HAP-1 (cell line): Measurements from ENCODE around the gene NKX2-3.
A peak's percentile ranks its signal among the peaks of the same experiment; 100 is the strongest.

Experiments used
- DNase-seq, 2 experiments: peaks; one replicate each; pipeline ENCODE4 v3.0.0-alpha.2; 2016 to 2020; ENCODE audit warnings: low spot score in 2 of 2
- H3K27me3 ChIP-seq: fragments of 250-450 bp; sonication (Bioruptor Pico); 2 replicates; pipeline ENCODE4 v1.5.1; 2020; ENCODE audit warnings: low read depth, mild to moderate bottlenecking, moderate library complexity
- H3K36me3 ChIP-seq: fragments of 250-450 bp; sonication (Bioruptor Pico); replicated peaks from 2 replicates; pipeline ENCODE4 v1.5.1; 2020; ENCODE audit warnings: mild to moderate bottlenecking
- H3K4me1 ChIP-seq: fragments of 250-450 bp; sonication (Bioruptor Pico); 2 replicates; pipeline ENCODE4 v1.5.1; 2020; ENCODE audit warnings: mild to moderate bottlenecking
- H3K4me3 ChIP-seq: fragments of 250-450 bp; sonication (Bioruptor Pico); 2 replicates; pipeline ENCODE4 v1.5.1; 2020; ENCODE audit warnings: mild to moderate bottlenecking, moderate library complexity
- H3K9me3 ChIP-seq: fragments of 250-450 bp; sonication (Bioruptor Pico); 2 replicates; pipeline ENCODE4 v1.5.1; 2020; ENCODE audit warnings: mild to moderate bottlenecking, moderate library complexity
- in situ Hi-C: fragments of 300-500 bp; cut with MboI; formaldehyde crosslinking; loops from 3 replicates; pipeline ENCODE4 v1.14.3; 2020; ENCODE audit warnings: low sequenced_read_pairs, inconsistent platforms, mixed read lengths

The NKX2-3 gene

DNA sequence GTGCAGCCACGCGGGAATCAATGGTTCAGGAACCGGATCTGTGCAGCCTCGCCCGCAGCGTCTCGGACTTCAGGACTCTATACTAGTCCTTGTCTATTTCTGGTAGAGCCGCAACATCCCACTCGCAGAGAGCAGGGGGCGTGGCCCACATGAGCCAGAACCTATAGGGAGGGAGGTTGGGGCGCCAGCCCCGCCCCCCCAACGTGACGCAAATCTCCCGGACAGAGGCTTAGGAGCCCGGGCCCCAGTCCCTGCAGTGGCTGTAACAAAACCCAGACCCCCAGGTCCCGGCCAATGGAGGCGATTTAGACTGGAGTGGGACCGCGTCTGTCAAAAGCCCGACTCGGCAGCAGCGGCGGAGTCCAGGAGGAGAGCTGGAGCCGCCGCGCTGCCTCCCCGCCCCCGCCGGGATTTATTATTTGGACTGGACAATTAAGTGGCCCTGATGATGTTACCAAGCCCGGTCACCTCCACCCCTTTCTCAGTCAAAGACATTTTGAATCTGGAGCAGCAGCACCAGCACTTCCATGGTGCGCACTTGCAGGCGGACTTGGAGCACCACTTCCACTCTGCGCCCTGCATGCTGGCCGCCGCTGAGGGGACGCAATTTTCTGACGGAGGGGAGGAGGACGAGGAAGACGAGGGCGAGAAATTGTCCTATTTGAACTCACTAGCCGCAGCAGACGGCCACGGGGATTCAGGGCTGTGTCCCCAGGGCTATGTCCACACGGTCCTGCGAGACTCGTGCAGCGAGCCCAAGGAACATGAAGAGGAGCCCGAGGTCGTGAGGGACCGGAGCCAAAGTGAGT is at the start of gene NKX2-3:
NKX2-3 (plus strand) TSS at position 256 of the 809 bp plus-strand sequence; CDS start at position 446, 190 bp downstream.
- in situ Hi-C loops = loop anchor here (5.0 kb wide), 1 partner anchor 101 kb away; the partner anchor contains the start of gene GOT1
- no peaks in the 10 kb centered on the region for H3K27me3 ChIP-seq
- DNase-seq = peak; percentile 95 to 98
- peaks cover 4% of the 10 kb centered on the region; the same call in 1 of the 2 replicates for H3K9me3 ChIP-seq
- H3K36me3 ChIP-seq = no peaks in the 10 kb centered on the region; the same call in 1 of the 2 replicates
- H3K4me3 ChIP-seq = peak within 1 kb of the TSS; percentile 45
- H3K4me1 ChIP-seq = peaks cover 28% of the 10 kb centered on the region

DNA sequence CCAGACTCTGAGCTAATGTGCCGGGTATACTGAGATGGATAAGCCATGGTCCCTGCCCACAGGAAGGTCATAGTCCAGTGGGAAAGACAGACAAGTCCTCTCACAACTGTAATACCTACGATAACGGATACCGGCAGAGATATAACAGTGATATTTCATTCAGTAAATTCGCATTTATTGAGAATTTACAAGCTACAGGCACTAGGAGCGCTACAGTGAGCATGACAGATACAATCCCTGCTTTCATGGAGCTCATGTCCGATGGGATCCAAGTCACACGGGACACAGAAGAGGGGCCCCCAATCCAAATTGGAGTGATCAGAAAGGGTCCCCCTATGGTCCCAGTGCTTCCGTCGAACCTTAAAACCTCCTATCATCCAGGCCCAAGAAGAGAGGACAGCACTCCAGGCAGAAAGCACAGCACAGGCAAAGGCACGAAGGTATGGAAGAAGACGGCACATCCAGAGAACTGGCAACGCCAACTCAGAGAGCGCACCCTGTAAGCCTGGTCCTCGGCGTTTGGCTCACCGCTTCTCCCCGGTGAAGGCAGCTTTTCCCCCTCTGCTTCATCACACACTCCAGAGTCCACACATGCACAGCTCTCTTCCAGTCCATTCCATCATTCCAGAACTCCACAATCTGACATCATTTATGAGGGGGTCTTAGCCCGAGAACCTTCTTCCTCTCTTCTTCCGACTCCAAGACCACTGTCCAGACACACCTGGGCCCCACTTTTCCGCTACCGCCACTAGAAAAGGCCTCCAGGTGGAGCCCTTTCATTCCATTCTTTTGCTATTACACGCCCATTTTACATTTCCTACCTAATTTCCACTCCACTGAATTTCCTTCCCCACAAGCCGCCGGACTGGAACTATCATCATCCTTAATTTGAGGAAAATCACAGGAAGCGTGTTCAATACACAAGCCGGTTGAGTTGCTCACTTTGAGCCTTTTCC is 47.8 kb upstream of the NKX2-3 start:
- H3K36me3 ChIP-seq = no peaks in the 10 kb centered on the region
- no peaks in the 10 kb centered on the region for H3K4me1 ChIP-seq
- H3K4me3 ChIP-seq = no peak overlapping the region
- H3K27me3 ChIP-seq = peaks cover 13% of the 10 kb centered on the region; the same call in 1 of the 2 replicates
- DNase-seq = peak; percentile 20 to 41
- no peaks in the 10 kb centered on the region for H3K9me3 ChIP-seq
- in situ Hi-C loops = no loop called here

DNA sequence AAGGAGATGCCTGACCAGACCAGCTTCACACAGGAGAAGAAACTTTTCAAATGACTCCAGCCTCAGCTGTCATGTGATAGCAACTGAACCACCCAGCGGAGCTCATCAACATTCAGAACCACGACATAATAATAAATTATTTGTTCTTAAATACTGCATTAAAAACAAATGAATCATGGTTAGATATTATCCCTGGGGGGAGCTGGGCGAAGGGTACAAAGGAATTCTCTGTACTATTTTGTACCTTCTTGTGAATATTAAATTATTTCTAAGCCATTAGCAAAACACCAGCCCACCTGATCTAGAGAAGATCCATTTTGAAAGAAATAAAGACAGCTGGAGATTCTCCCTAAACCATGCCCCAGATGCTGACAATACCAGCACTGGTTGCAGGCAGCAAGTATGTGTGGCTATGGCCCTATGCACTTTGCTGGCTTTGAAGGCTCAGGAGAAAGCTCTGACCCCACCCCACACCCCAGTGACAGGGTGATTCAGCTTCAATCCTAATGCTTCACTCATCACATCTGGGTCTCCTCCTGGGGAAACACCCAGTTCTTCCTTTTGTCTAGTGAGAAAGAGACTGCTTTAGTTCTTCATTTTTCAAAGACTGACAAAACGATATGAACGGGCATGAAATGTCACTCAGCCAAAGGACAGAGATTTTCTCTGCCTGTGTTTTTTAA is 45.5 kb upstream of the NKX2-3 start:
- DNase-seq = no peak
- peaks cover 28% of the 10 kb centered on the region for H3K27me3 ChIP-seq
- no peaks in the 10 kb centered on the region for H3K4me1 ChIP-seq

DNA sequence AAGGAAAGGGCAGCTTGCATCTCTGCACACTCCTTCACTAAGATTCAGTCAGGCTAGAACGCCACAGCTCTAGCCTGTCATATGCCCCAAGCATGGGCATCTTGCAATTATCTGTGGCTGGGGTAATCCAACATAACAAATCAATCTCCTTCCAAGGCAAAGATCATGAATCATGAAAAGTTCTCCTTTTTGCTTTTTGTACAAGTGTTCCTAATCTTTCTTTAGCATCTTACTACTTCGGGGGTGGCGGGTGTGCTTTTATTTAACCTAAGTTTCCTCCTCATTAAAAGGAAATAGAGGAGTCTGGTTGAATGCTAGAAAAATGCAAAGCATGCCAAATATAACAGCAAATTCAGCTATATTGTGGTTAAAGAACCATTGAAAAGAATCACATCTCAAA is 43.5 kb upstream of the NKX2-3 start:
- Histone ChIP-seq H3K9me3 (no peaks in the 10 kb centered on the region), H3K4me3 (no peak overlapping the region), H3K27me3 (peaks cover 30% of the 10 kb centered on the region), H3K36me3 (no peaks in the 10 kb centered on the region), H3K4me1 (no peaks in the 10 kb centered on the region)
- in situ Hi-C loops = no loop called here
- no peak for DNase-seq

More for the DNA sequence above, 45.5 kb upstream of the NKX2-3 start:
- in situ Hi-C loops = no loop called here
- Histone ChIP-seq H3K4me3 (no peak overlapping the region), H3K9me3 (no peaks in the 10 kb centered on the region), H3K36me3 (no peaks in the 10 kb centered on the region)

DNA sequence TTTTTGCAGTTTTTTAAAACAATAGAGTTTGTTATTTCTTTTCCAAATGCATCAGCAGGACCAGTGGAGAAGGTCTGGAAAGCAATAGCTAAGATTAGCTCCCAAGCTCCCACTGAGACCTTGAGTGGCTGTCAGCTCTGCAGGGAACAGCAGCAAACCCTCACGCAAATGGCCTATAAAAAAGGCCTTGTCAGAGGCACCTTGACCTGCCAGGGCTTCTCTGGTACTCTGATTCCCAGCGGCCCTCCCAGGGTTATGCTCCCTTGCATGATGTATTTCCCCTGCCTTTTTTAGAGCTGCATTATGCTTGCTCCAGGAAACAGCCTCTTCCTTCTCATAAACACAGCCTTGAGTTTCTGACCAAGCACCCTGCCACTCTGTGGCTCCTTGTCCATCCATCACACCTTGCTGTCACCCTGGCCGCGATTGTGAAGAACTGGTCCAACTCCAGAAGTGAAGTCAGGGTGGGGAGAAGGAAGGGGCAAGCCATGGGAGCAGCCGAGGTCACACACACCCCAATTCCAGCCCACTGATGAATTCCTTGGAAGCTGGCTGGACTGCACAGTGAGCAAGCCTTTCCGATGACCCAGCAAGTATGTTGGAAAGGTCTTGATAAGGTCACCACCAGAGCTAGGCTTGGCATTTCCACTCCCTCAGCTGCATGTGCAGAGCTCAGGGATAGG is 35.3 kb upstream of the NKX2-3 start:
- H3K27me3 ChIP-seq = peaks cover 4% of the 10 kb centered on the region; the same call in 1 of the 2 replicates
- in situ Hi-C loops = no loop called here
- no peak overlapping the region for H3K4me3 ChIP-seq
- DNase-seq = no peak
- H3K36me3 ChIP-seq = no peaks in the 10 kb centered on the region
- H3K9me3 ChIP-seq = no peaks in the 10 kb centered on the region
- H3K4me1 ChIP-seq = no peaks in the 10 kb centered on the region

DNA sequence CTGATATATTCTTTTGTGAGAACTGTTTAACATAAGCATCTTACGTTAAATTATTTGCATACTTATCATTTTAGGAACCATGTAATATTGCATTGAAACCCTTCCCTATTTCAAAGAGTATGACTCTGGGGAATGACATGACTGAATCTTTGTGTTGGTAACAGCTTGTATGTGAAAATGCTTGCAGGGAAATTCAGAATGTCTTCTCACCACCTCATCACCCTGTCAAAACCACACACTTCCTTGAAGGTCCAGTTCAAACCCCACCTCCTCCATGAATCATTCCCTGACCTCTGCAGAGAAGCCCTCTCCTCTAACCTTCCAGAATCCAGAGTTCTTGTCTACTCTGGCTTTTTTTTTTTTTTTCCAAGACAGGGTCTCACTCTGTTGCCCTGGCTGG is 26.3 kb upstream of the NKX2-3 start:
- peaks cover 12% of the 10 kb centered on the region; the same call in 1 of the 2 replicates for H3K27me3 ChIP-seq
- in situ Hi-C loops = no loop called here
- no peaks in the 10 kb centered on the region for H3K4me1 ChIP-seq
- H3K9me3 ChIP-seq = 0 out of 2 replicates have a peak, but pooled peaks cover 2% of the 10 kb centered on the region
- H3K36me3 ChIP-seq = no peaks in the 10 kb centered on the region
- no peak for DNase-seq
- H3K4me3 ChIP-seq = no peak overlapping the region

DNA sequence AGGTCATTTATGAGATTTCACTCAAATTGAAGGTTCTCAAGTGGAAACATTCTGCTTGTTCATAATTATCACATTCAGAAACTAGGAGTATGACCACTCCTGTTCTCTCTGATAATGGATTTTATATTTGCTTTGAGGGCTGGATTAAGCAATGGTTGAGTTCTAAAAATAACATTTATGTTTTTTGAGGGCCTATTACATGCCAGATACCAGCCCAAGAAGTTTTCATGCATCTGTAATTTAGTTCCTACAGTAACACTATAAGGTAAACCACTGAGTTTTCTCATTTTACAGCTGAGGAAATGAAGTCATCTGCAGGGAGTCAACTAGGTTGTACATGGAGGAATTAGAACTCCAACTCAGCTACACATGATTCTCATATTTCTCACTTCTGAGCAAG is 25.5 kb upstream of the NKX2-3 start:
- H3K36me3 ChIP-seq = no peaks in the 10 kb centered on the region
- H3K27me3 ChIP-seq = peaks cover 12% of the 10 kb centered on the region; the same call in 1 of the 2 replicates
- in situ Hi-C loops = no loop called here
- H3K4me3 ChIP-seq = no peak overlapping the region
- 0 out of 2 replicates have a peak, but pooled peaks cover 2% of the 10 kb centered on the region for H3K9me3 ChIP-seq
- H3K4me1 ChIP-seq = no peaks in the 10 kb centered on the region
- DNase-seq = no peak

DNA sequence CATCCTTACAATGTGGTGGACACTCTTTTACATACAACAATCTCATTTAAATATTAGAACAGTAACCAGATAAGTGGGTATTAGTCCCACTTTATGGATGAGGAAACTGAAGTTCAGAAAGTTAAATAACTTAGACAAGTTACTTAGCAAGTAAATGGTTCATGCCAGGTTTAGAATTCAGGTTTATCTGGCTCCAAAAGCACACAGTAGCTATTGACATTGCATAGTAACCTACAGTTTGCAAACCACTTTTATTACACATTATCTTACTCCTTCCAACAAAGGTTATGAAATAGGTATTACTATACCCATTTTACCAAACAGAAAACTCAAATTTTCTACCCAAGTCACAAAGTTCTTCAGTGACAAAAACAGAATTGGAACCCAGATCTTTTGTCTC is 19.7 kb upstream of the NKX2-3 start:
- H3K9me3 ChIP-seq = 0 out of 2 replicates have a peak, but pooled peaks cover 2% of the 10 kb centered on the region
- peaks cover 8% of the 10 kb centered on the region for H3K4me1 ChIP-seq
- in situ Hi-C loops = no loop called here
- no peak for DNase-seq
- H3K36me3 ChIP-seq = no peaks in the 10 kb centered on the region
- H3K27me3 ChIP-seq = peaks cover 9% of the 10 kb centered on the region; the same call in 1 of the 2 replicates
- no peak overlapping the region for H3K4me3 ChIP-seq

DNA sequence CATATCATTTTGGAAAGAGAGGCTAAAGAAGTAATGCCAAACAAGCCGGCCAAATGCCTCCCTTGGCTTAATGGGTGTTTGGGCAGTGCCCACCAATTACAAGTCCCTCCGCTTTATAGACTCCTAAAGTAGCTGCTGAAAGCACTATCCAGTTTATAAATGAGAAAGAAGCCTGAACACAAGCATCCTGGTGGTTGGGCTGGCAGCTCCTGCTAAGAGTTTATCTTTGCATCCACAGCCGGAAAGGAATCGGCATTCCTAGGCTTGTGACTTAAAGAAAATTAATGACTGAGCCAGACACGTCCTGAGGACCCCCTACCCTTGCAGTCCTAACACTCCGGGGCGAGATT is 13.1 kb upstream of the NKX2-3 start:
- H3K27me3 ChIP-seq = no peaks in the 10 kb centered on the region
- no peaks in the 10 kb centered on the region for H3K9me3 ChIP-seq
- H3K4me3 ChIP-seq = no peak overlapping the region
- DNase-seq = no peak
- peaks cover 36% of the 10 kb centered on the region for H3K4me1 ChIP-seq
- in situ Hi-C loops = no loop called here
- H3K36me3 ChIP-seq = no peaks in the 10 kb centered on the region

DNA sequence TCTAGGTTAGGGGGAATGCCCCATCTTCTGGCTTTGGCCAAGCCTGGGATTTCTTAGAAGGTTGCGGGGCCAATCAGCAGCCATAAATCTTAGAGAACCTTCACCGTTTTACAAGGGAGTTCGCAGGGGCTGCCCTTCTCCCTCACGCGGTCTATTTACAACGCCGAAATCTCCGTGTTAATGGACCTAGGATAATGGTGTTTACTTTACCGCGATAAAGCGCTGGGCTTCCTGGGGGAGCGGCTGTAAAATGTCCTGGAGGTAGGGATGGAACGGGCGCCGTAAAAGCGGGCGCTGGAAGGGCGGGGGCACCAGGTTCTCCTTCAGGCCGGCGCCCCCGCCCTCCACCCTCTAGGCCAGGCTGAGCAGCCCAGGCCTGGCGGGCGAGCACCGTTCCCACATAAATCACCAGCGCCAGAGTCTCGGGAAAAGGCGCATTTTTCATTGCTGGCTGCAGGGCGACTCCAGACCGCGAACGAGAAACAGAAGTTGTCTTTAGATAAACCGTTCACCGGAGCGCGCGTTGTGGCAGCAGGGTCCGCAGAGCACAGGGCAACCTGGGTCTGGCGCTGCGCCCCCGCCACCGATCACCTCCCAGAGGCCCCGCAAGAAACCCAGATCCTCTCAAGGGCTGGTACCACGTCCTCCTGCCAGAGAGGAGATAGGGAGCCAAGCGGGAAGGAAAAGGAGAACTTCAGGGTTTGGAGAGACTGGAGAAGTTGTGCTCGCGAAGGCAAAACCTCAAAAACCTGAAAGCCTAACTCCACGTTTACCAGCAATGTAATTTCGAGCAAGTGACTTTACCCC is 12.5 kb upstream of the NKX2-3 start:
- H3K36me3 ChIP-seq = no peaks in the 10 kb centered on the region
- H3K9me3 ChIP-seq = no peaks in the 10 kb centered on the region
- H3K4me1 ChIP-seq = peaks cover 42% of the 10 kb centered on the region
- in situ Hi-C loops = no loop called here
- peak overlapping the region; percentile 17 for H3K4me3 ChIP-seq
- H3K27me3 ChIP-seq = no peaks in the 10 kb centered on the region
- DNase-seq = peak; percentile 61 to 67

DNA sequence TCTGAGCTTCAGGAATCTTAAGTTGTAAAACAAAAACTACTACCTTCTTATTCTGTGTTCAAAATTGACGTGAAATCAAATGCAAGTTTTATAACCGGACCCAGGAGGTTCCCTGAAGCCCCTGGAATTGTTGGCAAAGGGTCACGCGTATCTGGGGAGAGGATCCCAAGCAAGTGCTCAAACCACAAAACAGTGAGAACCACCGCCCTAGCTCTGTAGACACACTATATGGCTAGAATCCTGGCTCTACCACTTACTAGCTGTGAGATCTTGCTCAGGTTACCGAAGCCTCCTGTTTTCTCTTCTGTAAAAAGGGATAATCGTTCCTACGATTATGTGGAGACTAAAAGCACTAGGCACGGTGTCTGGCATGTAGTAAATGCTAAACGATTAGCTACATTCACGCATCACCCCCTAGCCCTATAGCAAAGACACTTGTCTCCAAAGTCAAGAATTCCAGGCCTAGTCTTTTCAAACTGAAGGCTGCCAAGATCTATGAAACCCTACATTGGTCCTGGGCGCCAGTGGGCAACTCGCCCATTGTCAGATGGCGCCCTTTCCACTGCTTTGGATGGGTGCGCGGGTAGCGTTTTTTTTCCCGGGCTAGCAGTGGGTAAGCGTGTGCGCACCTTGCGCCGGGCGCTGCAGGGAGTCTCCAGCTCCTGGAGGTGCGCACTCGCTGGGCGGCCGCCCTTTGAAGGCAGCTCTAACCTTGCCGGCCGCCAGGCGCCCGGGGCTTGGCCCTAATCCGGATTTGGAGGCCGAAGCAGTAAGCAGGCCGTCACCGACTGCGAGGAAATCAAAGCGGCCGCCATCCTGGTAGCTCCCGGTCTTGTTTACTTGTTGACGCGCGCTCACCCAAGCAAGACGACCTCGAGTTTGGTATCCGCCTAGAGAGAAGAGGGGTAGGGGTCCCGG is 11.6 kb upstream of the NKX2-3 start:
- Histone ChIP-seq H3K9me3 (no peaks in the 10 kb centered on the region), H3K4me1 (peaks cover 43% of the 10 kb centered on the region), H3K36me3 (no peaks in the 10 kb centered on the region), H3K27me3 (no peaks in the 10 kb centered on the region), H3K4me3 (no peak overlapping the region)
- DNase-seq = no peak
- in situ Hi-C loops = no loop called here
